ENCODE data around the gene LAIR2.

LAIR2 gene

DNA sequence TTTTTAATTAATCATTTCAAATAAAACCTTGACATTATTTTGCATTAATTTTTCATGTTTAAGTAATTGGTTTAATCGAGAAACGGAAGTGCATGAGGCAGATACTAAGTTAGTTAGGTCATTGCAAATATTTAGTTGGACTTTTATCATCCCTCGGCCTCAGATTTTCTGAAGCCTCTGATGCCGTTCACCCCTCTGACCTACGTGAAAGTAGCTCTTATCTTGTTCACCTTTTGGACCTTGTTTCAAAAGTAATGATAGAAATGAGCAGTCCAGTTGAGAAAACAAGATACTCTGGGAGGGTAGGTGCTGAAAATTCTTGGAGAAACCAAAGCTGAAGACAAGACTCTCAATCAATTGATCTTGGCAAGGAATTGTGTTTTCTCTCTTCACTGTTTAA is 23.0 kb downstream of the LAIR2 start:
- TF ChIP-seq SPI1 (IDR thresholded peaks at IDR 0.05; ENCODE audit: borderline replicate concordance, low read depth) (no peak), GABPA (IDR thresholded peaks at IDR 0.05; ENCODE audit: low read depth) (no peak), POLR2AphosphoS5 (IDR thresholded peaks at IDR 0.05; ENCODE audit: low read depth) (no peak)
- TF ChIP-seq, protein P1, sequence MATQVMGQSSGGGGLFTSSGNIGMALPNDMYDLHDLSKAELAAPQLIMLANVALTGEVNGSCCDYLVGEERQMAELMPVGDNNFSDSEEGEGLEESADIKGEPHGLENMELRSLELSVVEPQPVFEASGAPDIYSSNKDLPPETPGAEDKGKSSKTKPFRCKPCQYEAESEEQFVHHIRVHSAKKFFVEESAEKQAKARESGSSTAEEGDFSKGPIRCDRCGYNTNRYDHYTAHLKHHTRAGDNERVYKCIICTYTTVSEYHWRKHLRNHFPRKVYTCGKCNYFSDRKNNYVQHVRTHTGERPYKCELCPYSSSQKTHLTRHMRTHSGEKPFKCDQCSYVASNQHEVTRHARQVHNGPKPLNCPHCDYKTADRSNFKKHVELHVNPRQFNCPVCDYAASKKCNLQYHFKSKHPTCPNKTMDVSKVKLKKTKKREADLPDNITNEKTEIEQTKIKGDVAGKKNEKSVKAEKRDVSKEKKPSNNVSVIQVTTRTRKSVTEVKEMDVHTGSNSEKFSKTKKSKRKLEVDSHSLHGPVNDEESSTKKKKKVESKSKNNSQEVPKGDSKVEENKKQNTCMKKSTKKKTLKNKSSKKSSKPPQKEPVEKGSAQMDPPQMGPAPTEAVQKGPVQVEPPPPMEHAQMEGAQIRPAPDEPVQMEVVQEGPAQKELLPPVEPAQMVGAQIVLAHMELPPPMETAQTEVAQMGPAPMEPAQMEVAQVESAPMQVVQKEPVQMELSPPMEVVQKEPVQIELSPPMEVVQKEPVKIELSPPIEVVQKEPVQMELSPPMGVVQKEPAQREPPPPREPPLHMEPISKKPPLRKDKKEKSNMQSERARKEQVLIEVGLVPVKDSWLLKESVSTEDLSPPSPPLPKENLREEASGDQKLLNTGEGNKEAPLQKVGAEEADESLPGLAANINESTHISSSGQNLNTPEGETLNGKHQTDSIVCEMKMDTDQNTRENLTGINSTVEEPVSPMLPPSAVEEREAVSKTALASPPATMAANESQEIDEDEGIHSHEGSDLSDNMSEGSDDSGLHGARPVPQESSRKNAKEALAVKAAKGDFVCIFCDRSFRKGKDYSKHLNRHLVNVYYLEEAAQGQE (IDR thresholded peaks at IDR 0.05; ENCODE audit: insufficient replicate concordance, low read depth), result no peak
- Histone ChIP-seq H3K4me3 (replicated peaks; ENCODE audit: insufficient read depth, low read length) (no peak overlapping the region), H3K27ac (replicated peaks) (no peak overlapping the region), H3K27me3 (ENCODE audit: insufficient read depth, poor library complexity, severe bottlenecking) (peaks cover 7% of the 10 kb centered on the region)
- DNase-seq (ENCODE audit: low read depth in 1 of 2, low spot score in 1 of 2), result no peak

DNA sequence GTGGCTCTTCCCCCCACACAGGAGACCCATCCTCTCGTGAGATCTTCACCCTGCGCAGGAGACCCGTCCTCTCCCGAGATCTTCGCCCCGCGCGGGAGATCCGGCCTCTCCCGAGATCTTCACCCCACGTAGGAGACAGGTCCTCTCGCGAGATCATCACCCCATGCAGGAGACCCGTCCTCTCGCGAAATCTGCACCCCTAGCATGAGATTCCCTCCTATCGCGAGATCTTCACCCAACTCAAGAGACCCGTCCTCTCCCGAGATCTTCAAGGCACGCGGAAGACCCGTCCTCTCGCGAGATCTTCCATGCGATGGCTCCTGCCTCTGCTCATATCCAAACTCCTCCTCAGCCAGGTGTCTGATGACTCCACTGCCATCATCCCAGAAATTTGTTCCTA is 24.3 kb downstream of the LAIR2 start:
- Histone ChIP-seq H3K27ac (replicated peaks) (no peak overlapping the region), H3K4me3 (replicated peaks; ENCODE audit: insufficient read depth, low read length) (no peak overlapping the region), H3K27me3 (ENCODE audit: insufficient read depth, poor library complexity, severe bottlenecking) (peaks cover 15% of the 10 kb centered on the region)
- no peak for TF ChIP-seq GABPA (IDR thresholded peaks at IDR 0.05; ENCODE audit: low read depth)
- no peak for TF ChIP-seq POLR2AphosphoS5 (IDR thresholded peaks at IDR 0.05; ENCODE audit: low read depth)
- no peak for TF ChIP-seq SPI1 (IDR thresholded peaks at IDR 0.05; ENCODE audit: borderline replicate concordance, low read depth)
- DNase-seq (ENCODE audit: low read depth in 1 of 2, low spot score in 1 of 2), result no peak

DNA sequence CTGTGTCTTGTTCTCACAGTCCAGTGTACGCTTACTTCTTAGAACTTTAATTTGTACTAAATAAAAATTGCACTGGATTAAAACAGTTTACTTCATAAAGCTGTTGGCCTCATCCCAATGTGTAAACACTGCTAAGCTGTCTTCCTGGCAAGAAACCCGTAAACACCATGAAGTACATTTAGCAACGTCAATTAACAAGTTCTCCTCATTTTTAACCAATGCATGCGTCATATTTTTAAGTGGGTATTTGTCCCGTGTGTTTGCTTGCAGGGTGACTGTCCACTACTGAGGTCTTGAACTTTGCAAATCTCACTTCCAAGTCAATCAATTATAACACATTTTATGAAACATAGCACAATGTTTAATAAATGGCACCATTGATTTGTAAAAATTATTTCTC is 28.2 kb downstream of the LAIR2 start:
- Histone ChIP-seq H3K4me3 (replicated peaks; ENCODE audit: insufficient read depth, low read length) (no peak overlapping the region), H3K27me3 (ENCODE audit: insufficient read depth, poor library complexity, severe bottlenecking) (peaks cover 31% of the 10 kb centered on the region), H3K27ac (replicated peaks) (no peak overlapping the region)
- TF ChIP-seq, protein P2, sequence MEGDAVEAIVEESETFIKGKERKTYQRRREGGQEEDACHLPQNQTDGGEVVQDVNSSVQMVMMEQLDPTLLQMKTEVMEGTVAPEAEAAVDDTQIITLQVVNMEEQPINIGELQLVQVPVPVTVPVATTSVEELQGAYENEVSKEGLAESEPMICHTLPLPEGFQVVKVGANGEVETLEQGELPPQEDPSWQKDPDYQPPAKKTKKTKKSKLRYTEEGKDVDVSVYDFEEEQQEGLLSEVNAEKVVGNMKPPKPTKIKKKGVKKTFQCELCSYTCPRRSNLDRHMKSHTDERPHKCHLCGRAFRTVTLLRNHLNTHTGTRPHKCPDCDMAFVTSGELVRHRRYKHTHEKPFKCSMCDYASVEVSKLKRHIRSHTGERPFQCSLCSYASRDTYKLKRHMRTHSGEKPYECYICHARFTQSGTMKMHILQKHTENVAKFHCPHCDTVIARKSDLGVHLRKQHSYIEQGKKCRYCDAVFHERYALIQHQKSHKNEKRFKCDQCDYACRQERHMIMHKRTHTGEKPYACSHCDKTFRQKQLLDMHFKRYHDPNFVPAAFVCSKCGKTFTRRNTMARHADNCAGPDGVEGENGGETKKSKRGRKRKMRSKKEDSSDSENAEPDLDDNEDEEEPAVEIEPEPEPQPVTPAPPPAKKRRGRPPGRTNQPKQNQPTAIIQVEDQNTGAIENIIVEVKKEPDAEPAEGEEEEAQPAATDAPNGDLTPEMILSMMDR (IDR thresholded peaks at IDR 0.05; ENCODE audit: insufficient read depth, low read length), result no peak
- TF ChIP-seq, protein P1 (IDR thresholded peaks at IDR 0.05; ENCODE audit: insufficient replicate concordance, low read depth), result no peak
- TF ChIP-seq SPI1 (IDR thresholded peaks at IDR 0.05; ENCODE audit: borderline replicate concordance, low read depth) (no peak), GABPA (IDR thresholded peaks at IDR 0.05; ENCODE audit: low read depth) (no peak), POLR2AphosphoS5 (IDR thresholded peaks at IDR 0.05; ENCODE audit: low read depth) (no peak)
- no peak for DNase-seq (ENCODE audit: low read depth in 1 of 2, low spot score in 1 of 2)

DNA sequence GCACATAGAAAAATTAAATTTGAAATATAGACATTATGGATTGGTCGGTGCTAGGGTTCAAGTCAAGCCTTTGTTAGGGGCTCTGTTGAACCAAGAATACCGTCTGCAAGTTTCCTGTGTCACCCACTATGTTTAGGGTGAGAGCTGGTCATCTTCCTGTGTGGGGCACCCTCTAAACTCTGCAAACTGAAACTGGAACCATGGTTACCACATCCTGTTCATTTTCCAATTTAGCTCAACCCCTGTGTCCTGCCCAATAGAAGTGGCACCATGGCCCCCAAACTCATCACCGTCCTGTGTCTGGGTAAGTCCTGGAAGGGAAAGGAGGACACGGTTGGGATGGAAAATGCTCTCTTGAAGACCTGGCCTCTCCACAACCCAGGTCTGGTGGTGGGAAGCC is 29.9 kb downstream of the LAIR2 start:
- H3K4me3 ChIP-seq (replicated peaks; ENCODE audit: insufficient read depth, low read length), result no peak overlapping the region
- no peak for TF ChIP-seq SPI1 (IDR thresholded peaks at IDR 0.05; ENCODE audit: borderline replicate concordance, low read depth)
- no peak for TF ChIP-seq POLR2AphosphoS5 (IDR thresholded peaks at IDR 0.05; ENCODE audit: low read depth)
- no peak for TF ChIP-seq GABPA (IDR thresholded peaks at IDR 0.05; ENCODE audit: low read depth)
- TF ChIP-seq, protein P1 (IDR thresholded peaks at IDR 0.05; ENCODE audit: insufficient replicate concordance, low read depth), result no peak
- TF ChIP-seq, protein P2 (IDR thresholded peaks at IDR 0.05; ENCODE audit: insufficient read depth, low read length), result no peak
- H3K27ac ChIP-seq (replicated peaks), result no peak overlapping the region
- peaks cover 39% of the 10 kb centered on the region for H3K27me3 ChIP-seq (ENCODE audit: insufficient read depth, poor library complexity, severe bottlenecking)
- no peak for DNase-seq (ENCODE audit: low read depth in 1 of 2, low spot score in 1 of 2)
